ENCODE measurements around the gene PPP3CA.
"Not testable (repeated sequence)": the region's sequence is repeated elsewhere in the genome, so short reads cannot be mapped to it uniquely, and the experiment has no call there.

The PPP3CA gene

DNA sequence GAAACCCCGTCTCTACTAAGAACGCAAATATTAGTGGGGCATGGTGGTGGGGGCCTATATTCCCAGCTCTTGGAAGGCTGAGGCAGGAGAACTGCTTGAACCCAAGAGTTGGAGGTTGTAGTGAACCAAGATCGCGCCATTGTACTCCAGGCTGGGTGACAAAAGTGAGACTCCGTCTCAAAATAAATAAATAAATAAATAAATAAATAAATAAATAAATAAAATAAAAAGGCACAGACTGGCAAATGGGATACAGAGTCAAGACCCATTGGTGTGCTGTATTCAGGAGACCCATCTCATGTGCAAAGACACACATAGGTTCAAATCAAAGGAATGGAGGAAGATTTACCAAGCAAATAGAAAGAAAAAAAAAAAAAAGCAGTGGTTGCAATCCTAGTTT lies 216.3 kb downstream of the PPP3CA start:
- FAIRE-seq, result not testable (repeated sequence)

DNA sequence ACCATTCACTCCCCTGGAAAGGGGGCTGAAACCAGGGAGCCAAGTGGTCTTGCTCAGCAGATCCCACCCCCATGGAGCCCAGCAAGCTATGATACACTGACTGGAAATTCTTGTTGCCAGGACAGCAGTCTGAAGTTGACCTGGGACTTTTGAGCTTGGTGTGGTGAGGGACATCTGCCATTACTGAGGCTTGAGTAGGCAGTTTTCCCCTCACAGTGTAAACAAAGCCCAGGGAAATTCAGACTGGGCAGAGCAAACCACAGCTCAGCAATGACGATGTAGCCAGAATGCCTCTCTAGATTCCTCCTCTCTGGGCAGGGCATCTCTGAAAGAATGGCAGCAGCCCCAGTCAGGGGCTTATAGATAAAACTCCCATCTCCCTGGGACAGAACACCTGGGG lies 218.4 kb downstream of the PPP3CA start:
- FAIRE-seq, result not testable (repeated sequence)

DNA sequence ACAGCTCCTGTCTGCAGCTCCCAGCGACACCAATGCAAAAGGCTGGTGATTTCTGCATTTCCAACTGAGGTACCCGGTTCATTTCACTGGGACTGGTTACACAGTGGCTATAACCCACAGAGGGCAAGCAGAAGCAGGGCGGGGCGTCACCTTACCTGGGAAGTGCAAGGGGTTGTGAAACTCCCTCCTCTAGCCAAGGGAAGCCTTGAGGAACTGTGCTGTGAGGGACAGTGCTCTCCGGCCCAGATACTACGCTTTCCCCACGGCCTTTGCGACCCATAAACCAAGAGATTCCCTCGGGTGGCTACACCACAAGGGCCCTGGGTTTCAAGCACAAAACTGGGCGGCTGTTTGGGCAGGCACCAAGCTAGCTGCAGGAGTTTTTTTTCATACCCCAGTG lies 218.9 kb downstream of the PPP3CA start:
- FAIRE-seq, result no peak

DNA sequence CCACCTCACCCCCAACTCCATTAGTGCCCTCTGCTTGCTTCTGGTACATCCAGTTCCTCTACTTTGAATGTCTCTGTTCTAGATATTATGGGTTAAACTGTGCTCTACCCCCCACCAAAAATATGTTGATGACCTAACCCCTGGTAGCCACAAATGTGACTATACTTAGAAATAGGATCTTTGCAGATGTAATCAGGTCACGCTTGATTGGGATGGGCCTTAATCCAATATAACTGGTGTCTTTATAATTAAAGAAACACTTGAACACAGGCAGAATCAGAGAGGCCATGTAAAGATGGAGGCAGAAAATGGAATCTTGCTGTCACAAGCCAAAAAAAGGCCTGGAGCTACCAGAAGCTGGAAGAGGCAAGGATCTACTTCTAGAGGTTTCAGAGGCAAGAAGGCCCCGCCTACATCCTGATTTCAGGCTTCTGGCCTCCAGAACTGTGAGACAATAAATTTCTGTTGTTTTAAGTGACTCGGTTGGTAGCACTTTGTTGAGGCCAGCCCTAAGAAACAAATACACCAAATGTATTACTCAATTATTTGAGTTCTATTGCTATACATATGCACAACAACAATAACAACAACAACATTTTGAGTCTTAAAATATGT lies 220.0 kb downstream of the PPP3CA start:
- no peak for FAIRE-seq

DNA sequence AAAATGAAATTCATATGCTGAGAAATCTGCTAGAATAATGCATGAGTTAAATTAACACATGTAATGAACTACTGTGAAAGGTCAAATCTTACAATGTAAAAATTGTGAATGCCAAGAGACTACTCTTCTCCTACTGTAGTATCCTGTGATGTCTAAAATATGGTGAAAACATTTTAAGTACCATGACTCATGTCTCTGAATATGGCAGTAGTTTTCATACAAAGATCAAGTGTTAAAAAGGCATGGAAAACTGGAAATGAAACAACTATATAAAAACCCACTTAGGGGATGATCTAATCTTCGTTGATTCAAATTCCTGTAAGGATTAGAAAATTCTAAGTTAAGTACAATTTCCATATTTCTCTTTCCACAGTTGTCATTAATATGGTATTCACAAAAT lies 221.3 kb downstream of the PPP3CA start:
- no peak for FAIRE-seq

DNA sequence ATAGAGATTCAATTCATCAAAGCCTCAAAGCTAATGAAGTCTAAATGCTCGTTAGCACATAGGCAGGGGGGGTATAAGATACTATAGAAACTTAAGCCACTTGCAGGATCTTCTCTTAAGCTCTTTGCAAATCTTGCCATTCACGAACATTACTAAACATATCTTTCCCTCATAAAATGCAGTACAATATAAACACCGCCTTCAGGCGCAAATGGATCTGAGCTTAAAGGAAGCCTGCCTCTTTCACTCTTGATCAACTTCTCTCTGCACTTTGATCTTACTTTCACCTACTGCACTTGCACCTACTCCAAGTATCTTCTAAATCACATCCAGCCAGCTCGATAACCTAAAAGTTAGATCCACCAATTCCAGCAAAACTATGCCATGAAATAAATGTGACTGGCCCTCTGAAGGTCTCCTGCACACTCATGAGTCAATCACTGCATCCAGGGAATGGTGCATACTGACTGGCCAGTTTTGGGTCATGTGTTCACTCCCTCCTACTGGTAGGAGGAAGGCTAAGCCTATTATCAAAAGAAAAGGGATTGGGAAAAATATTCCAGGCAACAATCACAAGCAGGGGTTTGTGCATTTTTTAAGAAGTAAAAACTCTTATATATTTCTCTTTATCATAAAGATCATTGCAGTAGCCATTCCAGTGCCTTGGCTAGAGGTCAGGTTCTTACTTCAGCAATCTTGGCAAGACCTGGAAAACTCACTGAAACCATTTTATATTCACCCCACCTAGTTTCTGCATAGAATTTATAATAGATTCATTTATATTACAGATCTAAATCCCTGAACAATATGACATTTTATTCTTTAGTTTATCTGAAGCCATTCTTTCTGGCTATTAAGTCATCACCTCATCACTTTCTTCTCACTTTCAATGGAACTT lies 222.0 kb downstream of the PPP3CA start:
- no peak for FAIRE-seq

DNA sequence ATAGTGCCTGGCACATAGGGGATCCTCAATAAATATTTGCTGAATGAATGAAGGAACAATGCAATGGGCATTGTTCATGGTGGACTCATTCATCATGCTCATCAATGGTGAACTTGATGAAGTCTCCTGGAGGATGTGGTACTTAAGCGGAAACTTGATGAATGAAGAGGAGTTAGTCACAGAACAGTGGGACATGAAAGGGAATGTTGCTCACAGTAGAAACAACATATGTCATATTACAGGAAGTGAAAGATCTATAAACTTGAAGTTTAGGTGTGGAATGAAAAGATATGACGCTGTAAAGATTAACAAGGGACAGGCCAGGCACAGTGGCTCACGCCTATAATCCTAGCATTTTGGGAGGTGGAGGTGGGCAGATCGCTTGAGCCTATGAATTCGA lies 224.1 kb downstream of the PPP3CA start:
- FAIRE-seq, result no peak

DNA sequence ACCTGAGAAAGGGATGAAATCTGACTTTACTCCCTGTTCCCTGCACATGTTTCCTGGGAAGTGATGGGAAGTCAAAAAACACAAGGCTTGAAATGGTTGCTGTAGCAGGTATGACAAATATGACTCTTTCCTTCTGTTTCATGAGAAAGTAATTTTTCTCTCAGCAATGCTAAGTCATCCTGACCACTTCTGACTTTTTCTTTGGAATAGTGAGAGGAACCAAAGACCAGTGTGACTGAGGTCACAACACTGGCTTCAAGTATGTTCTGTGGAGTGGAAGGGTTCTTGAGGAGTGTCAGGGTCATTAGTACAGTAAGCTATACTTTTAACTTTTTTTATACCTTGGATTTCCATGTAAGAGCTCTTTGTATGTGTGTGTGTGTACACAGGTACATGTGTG lies 225.3 kb downstream of the PPP3CA start:
- no peak for FAIRE-seq

DNA sequence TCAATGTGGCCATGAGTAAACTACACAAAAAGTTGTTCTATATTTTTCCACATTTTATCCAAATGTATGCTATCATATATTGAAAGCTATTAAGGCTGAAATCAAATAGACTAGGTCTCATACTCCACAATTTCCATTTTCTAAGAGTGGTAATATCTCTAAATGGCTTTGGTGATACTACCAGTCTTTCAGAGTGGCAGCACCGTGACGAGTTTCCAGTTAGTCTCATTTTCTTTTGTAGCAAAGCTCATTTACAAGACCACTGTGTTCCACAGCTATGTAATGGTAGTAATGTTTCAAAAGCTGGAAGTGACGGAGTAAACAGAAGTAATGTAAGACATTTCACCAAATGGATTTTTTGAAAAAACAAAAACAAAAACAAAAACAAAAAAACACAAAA lies 228.2 kb downstream of the PPP3CA start:
- FAIRE-seq, result no peak

DNA sequence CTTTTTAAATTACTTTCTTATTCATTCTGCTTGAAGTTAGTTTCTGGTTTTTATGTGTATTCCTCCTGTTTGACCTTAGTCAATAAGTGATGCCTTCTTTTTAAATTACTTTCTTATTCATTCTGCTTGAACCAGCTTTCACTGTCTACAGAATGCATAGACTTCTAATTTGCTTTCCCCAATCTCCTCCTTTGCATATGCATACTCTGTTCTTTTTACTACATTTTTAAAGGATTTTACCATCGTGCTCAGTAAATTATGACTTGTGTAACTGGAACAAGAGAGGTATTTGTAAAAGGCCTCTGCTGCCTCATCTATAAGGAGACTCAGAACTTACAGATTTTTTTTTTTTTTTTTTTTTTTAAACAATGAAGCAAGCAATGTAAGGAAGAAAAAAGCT lies 228.7 kb downstream of the PPP3CA start:
- no peak for FAIRE-seq

DNA sequence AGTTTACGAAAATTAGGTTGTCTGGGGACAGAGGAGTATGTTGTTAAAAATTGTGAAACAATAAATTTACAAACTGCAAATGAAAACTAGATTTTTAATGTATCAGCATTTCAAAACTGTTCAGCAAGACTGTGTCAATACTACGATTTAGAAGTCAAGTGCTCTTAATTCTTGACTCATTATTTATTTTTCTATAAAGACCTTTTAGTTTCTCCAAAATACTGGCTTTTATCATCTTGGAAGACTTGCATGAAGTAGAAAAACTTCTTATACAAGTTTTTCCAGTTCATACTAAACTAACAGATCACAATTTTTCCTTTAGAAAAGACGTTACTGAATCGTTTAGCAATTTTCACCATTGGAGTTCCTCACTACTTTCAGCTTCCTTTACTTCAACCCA lies 231.4 kb downstream of the PPP3CA start:
- no peak for FAIRE-seq

DNA sequence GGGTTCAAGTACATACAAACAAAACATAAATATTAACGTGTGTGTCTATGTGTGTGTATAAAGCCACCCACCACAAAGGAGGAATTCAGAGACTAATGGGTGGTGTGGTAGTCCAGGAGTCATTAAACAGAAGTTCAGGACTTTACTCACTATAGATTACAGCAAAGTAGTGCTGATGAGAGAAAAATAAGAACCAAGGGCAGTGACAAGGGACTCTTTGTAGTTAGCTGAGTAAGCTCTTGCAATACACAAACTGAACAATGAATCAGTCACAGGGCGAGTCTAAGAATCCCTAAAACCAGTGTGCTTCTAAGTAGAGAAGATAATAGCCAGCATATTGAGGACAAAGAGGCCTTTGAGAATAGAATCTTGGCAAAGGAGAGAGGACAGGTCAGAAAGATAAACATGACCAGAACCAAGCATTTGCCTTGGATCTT lies 232.4 kb downstream of the PPP3CA start:
- FAIRE-seq, result no peak

DNA sequence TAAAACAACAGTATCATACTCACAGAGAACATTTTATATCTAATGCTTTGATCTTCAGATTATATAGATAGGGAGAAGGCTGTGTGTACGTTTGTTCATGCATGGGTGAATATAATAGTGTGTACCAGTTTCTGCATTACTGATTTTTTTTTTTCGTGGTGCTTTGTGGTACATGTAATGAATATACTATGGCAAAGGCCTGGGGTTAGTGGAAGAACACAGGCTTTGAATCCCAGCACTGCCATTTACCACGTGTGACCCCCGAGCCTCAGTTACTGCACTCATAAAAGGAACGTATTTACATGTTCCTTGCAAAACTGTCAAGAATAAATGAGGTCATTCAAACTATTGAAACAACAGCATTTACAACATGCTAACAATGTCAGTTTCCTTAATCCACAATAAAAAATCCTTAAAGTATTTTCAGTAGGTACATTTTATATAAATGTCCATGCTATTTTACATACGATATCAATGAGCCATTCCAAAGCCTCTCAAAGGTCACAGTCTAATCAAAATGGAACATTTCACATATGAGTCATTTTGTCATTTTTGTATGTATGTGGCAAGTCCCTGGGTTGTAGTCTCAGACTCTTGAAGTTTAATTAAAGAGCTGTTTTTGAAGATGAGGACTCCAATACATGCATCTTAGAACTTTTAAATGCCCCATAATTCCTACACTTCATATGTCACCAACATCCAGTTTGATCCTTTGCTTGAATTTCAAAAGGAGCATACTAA lies 242.8 kb downstream of the PPP3CA start:
- FAIRE-seq, result no peak

DNA sequence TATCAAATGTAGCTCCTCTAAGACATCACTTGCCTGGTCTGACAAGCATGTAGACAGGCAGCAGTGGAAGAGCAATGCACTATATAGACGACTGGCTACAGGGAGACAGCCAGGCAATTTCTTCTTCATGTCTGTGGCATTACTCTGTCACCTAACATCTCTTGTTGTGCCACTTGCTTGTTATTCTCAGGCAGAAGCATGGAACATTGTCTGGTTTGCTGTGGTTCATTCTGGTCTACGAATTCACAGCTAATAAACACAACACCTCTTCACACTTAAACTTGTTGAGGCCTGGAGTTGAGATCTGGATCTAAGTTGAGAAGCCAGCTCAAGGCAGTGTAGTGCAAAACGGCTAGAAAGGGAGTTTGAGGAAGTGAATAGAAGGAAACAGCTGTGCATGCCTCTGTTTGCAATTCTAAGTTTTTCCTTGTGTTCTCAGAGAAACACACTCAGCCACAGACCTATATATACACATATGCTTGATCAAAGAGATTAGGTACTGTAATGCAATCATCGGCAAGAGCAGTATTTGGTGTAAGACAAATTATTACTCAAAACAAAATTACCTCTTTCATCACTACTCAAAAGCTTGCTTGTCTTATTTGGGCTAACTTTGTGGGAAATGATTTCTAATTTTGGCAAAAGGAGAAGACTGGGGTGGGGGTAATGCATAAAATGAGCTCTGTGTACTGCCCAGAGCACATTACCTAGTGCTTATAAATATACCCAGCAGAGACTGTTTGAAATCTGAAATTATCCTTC lies 243.8 kb downstream of the PPP3CA start:
- no peak for FAIRE-seq

DNA sequence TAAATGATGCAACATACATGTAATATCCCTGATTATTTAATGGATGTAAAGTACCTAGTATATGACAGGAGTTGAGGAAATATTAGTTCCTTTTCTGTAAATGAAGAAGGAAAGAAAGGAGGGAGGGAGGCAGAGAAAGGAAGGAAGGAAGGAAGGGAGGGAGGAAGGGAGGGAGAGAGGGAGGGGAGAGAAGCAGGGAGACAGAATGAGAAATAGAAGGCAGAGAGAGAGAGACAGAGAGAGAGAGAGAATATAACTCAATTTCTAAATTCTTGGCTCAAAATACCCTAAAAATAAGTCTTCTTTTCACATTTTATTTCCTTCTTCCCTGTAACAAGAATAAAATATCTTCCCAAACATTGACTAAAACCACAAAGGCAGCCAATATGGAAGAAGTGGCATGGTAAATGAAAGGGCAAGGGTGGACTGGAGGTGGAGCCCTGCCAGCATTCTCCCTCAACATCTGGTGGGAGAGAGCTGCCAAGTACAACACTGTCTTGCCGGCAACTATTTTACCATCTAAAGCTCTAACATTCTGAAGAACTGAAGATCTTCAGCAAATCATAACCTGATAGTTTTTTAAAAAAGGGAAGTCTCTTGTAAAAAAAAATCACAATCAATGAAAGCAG lies 245.1 kb downstream of the PPP3CA start:
- FAIRE-seq, result no peak

DNA sequence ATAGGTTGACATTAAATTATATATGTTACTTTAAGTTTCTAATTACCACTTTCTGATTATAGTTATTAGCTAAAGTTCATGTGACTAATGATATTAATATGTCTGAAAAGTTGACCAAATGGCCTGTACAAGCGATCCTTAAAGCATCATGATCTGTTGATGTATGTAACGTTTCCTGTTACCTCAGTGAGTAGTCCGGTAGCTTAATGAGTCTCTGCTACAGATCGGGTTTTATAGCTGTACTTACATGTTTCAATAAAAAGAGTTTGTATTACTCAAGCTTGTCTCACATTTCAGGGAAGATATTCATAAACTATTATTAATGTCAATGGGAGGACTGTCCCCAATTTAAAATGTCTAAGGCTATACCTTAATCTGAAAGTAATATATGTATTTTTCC lies 246.3 kb downstream of the PPP3CA start:
- no peak for FAIRE-seq

DNA sequence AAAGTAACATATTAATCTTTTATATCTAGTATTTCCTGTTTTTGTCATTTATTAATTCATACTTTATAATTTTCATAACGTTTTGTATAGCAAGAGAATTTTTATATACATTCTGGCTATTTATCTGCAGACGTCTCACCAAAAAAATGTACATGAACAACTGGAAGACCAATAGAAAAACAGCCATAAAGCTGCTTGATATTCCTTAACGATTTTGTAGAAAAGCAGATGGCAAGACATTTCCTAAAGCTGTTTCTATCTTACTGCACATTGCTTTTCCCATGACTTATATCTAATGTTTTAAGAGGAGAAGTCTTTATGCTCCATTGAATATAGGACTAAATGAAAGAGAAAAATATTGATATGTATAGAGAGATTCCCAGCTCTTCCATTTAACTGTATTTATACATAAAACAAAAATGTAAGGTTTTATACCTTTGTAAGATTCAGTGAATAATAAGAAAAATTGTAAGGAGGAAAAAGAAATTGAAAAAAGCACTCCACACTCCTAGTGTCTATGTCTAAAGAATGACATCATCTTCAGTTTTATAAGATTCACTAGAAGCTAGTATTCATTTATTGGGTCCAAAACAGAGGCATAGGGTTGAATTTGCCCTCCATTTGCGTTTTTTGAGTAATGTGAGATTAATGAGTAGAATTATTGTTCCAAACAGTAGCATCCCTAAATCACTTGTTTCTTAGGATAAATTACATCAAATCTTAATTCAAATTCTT lies 248.5 kb downstream of the PPP3CA start:
- no peak for FAIRE-seq

DNA sequence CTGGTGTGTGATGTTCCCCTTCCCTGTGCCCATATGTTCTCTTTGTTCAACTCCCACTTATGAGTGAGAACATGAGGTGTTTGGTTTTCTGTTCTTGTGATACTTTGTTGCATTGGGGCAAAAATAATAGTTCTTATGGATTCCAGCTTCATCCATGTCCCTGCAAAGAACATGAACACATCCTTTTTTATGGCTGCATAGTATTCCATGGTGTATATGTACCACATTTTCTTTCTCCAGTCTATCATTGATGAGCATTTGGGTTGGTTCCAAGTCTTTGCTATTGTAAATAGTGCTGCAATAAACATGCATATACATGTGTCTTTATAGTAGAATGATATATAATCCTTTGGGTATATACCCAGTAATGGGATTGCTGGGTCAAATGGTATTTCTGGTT lies 254.7 kb downstream of the PPP3CA start:
- FAIRE-seq, result not testable (repeated sequence)

DNA sequence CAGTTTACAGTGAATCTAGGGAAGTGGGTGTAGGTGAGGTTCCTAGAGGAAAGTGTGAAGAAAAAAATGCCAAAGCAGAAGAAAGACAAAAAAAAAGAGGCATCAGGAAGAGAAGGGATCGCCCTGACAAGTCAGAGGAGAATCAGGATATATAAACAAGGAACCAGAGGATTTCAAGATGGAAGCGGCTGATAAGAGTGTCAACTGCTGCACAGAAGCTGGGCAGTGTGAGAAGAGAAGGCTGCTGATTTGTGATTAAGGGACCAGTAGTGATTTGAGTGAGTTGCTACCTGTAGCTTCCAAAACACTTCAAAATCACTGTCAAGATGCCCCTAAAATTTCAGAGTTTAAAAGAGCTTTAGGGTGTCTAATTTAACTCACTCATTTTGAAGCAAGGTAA lies 258.2 kb downstream of the PPP3CA start:
- FAIRE-seq, result no peak

DNA sequence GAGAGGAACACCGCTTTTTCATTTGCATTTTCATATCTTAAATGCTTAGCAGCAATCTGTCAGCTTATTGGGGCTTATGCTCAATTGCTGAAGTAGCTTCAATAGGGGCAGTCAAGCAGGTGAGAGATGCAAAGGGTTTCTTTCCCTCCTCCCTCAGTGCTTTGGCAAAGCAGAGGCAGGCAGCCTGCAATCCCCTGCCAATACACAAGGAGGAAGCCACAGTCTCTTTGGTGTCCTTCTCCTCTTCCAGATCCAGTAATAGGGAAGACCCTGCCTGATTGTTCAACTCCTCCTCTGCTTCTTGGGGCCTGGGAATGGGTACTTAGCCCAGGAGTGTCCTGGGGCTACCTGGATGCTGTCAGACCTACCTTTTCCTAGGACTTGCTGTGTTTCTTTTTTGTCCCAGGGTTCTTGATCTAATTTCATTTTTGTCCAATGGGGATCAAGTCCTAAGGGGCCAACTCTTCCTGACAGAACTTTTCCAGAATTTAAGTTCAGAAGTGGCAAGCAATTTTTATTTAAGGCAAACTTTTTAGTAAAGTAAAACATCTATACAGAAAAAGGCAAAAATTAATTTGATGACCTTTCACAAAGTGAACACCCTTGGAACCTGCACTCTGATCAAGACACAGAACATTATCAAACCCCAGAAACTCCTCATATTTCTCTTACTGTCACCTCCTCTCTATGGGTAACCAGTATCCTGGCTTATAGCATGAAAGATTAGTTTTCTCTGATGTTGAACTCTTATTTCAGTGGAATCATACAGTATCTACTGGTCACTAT lies 260.3 kb downstream of the PPP3CA start:
- no peak for FAIRE-seq

DNA sequence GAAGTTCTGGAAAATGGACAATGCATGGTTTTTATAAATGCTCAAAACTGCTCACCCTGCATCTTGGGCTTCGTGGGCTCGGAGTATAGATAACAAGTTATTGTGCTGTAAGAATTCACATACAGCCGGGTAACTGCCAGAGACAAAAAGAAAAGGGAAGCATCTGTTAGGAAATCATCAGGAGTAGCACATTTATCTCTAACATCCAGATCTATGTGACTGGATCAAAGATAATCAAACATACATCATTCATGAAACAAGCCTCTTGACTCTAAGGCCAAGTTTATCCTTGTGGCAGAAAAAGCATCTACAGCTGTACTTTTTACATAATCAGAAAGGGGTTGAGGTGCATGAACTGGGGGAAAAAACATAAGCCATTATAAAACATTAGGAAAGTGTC lies 264.2 kb downstream of the PPP3CA start:
- no peak for FAIRE-seq

Data from A204.1 (cell line).